Fibroblast of lung (primary cell): ENCODE data around the gene MAGI2.

ENCODE experiments used
- EZH2 ChIP-seq: IDR thresholded peaks from 2 replicates; pipeline ENCODE4 v1.5.1; 2012; ENCODE audit warnings: low read length, control low read depth, mild to moderate bottlenecking; ENCODE audit errors: missing control alignments
- TF ChIP-seq, protein P1 (sequence below), 2 donors: IDR thresholded peaks in 1 of 2; conservative IDR thresholded peaks in 1 of 2; 1 replicate in 1 of 2; 2 replicates in 1 of 2; pipeline ENCODE4 v1.5.1; 2011 to 2012; ENCODE audit warnings: low read length in 2 of 2, control low read depth in 1 of 2, inconsistent platforms in 1 of 2, low read depth in 1 of 2, mild to moderate bottlenecking in 1 of 2

DNA sequence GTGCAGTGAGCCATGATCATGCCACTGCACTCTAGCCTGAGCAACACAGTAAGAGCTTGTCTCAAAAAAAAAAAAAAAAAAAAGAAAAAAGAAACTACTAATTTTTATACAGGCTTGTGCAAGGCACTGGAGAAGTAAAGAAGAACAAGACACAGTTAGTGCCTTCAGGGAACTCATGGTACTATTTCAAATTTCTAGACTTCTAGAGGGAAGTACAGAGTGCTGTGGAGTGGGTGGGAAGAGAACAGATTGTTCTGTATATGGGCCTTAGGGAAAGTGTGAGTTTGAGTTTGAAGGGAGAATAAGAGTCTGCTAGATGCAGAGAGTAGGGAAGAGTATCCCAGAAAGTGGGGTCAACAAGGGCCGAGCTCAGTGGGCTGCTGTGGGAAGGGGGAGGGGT is 1420.1 kb downstream of the MAGI2 start:
- TF ChIP-seq, protein P1, sequence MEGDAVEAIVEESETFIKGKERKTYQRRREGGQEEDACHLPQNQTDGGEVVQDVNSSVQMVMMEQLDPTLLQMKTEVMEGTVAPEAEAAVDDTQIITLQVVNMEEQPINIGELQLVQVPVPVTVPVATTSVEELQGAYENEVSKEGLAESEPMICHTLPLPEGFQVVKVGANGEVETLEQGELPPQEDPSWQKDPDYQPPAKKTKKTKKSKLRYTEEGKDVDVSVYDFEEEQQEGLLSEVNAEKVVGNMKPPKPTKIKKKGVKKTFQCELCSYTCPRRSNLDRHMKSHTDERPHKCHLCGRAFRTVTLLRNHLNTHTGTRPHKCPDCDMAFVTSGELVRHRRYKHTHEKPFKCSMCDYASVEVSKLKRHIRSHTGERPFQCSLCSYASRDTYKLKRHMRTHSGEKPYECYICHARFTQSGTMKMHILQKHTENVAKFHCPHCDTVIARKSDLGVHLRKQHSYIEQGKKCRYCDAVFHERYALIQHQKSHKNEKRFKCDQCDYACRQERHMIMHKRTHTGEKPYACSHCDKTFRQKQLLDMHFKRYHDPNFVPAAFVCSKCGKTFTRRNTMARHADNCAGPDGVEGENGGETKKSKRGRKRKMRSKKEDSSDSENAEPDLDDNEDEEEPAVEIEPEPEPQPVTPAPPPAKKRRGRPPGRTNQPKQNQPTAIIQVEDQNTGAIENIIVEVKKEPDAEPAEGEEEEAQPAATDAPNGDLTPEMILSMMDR (conservative IDR thresholded peaks at IDR 0.05 in 1 of 2, IDR thresholded peaks at IDR 0.05 in 1 of 2; ENCODE audit: low read depth in 1 of 2, low read length in 2 of 2) = no peak
- no peak for TF ChIP-seq EZH2
